LHCN-M2 (cell line): ENCODE results near the gene HTR1A. TPM values are rescaled to one million over a fixed set of nuclear protein-coding genes. Genes with fewer than 3 reads are reported as not detected.

Experiments used
- total RNA-seq: library from RNA; depleted of rRNA; stranded (reverse); fragments of >200 nt; gene quantifications from 2 replicates; pipeline ENCODE4 v1.2.3, GENCODE V29; 2014; rRNA removed

Gene HTR1A
- total RNA-seq, 1 experiment from 2014 or later = not detected

Other genes starting within 250 kb of the HTR1A start
- 1.9 and 3.1 TPM in 2 replicates for gene RNF180, start 203.4 kb upstream of the HTR1A start, total RNA-seq